Sigmoid colon (tissue), 3 donors: Measurements from ENCODE around the gene CRB3.

ENCODE experiments used
- POLR2A ChIP-seq, 2 donors: fragments of 450-650 bp; IDR thresholded peaks; one replicate each; pipeline ENCODE4 v1.6.1; 2016; ENCODE audit warnings: antibody characterized with exemption in 2 of 2, mild to moderate bottlenecking in 2 of 2, moderate library complexity in 2 of 2
- TF ChIP-seq, protein P1 (sequence below), 4 experiments: fragments of 450-650 bp in 3 of 4; fragments of 200-600 bp in 1 of 4; IDR thresholded peaks; one replicate each; pipeline ENCODE4 v1.5.1; 2016 to 2019; ENCODE audit warnings: antibody characterized with exemption in 4 of 4, mild to moderate bottlenecking in 3 of 4, moderate library complexity in 2 of 4

DNA sequence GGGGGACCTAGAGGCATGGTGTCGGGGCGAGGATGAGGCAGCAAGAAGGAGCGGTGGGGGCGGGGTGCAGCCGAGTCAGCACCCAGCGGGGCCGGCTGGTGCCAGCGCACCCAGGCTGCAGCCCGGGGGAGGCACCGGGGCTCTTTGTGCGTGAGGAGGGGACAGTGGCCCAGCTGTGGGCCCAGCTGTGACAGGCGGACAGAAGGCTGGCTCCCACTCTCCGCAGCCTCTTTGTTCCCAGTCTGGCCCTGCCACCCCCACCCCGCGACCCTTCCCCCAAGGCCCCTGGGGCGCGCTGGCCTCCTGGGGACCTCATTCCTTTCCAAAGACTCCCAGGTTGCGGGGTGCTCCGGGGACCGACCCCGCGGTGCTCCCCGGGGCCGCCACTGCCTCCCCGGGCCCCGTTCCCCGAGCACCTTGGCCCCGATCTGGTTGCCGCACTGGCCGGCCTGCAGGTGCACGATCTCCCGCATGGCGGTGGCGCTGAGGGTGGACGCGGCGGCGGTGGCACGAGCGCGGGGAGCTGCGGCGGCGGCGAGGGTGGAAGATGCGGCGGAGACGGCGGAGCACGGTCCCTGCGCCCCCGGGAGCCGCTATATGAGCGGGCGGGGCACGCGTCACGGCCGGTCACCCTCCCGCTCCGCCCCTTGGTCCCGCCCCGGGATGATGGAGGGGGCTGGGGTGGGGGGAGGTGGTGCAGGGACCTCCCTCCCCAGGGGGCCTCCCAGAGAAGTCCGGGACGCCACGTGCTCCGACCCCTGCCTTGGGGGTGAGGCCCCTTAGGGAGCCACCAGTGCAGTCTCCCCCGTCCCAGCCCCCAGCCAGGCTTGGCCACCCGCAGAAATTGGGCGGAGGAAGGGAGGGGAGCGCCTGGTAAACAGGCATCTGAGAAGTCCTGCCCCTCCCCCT lies 37.9 kb downstream of the CRB3 start, which contains the start of gene TUBB4A:
- TF ChIP-seq, protein P1, sequence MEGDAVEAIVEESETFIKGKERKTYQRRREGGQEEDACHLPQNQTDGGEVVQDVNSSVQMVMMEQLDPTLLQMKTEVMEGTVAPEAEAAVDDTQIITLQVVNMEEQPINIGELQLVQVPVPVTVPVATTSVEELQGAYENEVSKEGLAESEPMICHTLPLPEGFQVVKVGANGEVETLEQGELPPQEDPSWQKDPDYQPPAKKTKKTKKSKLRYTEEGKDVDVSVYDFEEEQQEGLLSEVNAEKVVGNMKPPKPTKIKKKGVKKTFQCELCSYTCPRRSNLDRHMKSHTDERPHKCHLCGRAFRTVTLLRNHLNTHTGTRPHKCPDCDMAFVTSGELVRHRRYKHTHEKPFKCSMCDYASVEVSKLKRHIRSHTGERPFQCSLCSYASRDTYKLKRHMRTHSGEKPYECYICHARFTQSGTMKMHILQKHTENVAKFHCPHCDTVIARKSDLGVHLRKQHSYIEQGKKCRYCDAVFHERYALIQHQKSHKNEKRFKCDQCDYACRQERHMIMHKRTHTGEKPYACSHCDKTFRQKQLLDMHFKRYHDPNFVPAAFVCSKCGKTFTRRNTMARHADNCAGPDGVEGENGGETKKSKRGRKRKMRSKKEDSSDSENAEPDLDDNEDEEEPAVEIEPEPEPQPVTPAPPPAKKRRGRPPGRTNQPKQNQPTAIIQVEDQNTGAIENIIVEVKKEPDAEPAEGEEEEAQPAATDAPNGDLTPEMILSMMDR (IDR thresholded peaks at IDR 0.05), result no peak
- TF ChIP-seq POLR2A (IDR thresholded peaks at IDR 0.05), result no peak
